NCI-H2081 (cell line): ENCODE data around the gene TMBIM1.
"Not testable (repeated sequence)": the region's sequence is repeated elsewhere in the genome, so short reads cannot be mapped to it uniquely, and the experiment has no call there.

Experiments
- DNase-seq, 2 experiments: peaks; one replicate each; lab custom pipeline; 2025; lab: John Stamatoyannopoulos, UW

Gene TMBIM1

GRCh38 chr2:218291318-218292047 is 820 bp downstream of the TMBIM1 start:
- no peak for DNase-seq

GRCh38 chr2:218290316-218291261 is 1.7 kb downstream of the TMBIM1 start:
- DNase-seq = no peak

- no peak for DNase-seq
Measured at GRCh38 chr2:218289639-218290315, 2.5 kb downstream of the TMBIM1 start.

DNA sequence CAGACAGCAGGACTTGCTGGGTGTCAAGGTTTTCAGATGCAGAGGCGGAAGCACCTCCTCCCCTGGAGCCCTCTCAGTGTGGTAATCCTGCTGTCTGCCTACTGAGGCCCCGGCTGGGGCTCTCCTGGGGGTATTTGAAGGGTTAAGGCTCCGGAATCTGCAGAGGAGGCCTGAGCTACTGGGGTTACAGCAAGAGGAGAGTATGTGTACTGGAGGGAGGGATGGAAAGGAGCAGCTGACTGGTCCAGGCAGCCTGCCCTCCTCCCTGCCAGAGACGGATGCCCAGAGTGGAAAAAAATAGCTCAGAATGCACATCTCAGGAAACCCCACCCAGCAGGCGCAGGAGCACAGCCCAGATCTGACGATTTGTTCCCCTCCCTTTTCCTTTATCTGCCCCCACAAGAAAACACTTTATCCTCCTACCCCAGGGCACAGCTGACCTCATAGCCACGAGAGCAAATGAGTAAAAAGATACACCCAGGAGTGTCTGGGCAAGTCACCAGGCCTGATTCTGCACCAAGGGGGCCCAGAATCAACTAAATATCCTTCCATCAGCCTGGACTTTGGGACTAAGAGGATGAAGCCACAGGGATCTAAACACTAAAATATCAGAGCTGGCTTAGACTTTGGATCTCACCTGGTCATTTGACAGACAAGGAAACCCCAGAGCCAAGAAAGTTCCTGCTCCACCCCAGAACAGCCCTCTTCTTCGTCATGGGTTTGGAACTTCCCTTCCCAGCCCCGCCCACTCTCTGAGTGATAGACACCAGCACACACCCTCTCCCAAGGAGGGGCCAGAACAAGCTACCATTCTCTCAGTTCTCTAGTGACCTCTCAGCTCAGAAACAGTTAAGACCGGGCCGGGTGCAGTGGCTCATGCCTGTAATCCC is 5.5 kb downstream of the TMBIM1 start:
- no peak for DNase-seq

DNA sequence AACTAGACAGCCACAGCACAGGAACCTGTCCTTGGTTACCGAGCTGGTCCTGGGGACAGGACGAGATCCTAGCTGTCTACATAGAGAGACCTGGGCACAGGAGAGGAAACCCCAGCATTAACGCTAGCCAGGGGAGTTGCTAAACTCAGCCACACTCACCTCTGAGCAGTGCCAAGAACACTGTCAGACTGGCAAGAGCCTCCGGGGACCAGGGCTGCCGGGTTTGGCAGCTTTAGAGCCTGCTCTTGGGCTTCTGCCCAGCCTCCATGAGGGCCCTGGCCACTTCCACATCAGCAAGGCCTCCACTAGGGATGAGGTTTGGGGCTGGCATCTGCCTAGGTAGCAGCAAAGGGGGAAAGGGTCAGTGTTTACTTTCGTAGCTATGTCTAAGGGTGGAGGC is 6.7 kb downstream of the TMBIM1 start:
- no peak for DNase-seq

DNA sequence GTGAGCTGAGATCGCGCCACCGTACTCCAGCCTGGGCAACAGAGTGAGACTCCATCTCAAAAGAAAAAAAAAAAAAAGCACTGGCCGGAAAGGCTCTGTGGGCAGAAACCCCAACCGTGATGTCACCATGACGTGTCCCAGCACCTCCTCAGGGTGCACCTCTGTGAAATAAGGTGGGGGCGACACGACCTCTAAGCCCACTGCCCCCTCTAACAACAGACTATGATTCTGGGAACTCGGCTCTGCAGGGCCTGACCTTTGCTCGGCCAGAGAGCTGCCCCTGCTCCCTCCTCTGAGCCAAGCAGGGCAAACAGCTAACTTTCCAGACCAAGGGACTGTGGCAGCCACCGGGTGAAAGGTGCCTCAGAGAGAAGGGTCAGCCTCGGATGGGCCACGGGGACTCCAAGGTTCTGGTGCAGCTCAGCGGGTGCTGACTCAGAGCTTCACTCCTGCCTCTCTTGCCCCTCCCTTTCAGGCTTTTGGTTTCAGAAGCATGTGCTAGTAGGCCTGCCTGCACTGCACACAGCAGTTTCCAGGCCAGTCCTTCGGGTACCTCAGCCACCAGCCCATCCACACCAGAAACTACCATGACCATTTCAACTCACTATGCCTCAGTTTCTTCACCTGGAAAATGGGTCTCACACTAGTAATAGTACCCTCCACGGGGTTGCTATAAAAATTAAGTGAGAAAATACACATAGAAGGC is 8.0 kb downstream of the TMBIM1 start:
- no peak for DNase-seq

GRCh38 chr2:218282173-218282991 is 9.9 kb downstream of the TMBIM1 start:
- DNase-seq = no peak

GRCh38 chr2:218281449-218281848 is 10.9 kb downstream of the TMBIM1 start:
- DNase-seq = no peak

DNA sequence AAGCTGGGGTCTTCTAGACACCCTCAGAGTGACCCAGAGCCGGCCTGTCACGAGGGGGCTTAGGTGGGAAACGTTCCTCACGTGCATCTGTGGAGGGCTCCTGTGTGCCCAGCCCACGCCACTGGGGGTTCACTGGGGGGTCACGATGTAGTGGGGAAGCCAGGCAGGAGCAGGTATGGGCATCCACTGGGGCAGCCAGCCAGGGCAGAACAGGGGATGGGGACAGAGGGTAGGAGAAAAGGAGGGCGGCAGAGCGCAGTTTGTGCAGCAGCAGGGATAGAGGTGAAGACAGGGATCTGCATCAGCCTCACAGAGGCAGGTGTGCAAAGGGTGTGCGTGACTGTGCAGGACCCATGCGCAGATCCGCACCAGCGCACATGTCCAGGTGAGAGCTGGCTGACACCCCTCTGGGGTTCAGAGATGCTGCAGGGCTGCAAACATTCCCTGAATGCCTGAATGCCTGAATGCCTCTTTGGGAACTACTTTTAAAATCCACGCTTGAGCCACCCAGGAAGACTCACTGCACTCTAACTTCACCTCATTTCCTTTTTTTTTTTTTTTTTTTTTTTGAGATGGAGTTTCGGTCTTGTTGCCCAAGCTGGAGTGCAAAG is 11.9 kb downstream of the TMBIM1 start:
- DNase-seq = no peak

DNA sequence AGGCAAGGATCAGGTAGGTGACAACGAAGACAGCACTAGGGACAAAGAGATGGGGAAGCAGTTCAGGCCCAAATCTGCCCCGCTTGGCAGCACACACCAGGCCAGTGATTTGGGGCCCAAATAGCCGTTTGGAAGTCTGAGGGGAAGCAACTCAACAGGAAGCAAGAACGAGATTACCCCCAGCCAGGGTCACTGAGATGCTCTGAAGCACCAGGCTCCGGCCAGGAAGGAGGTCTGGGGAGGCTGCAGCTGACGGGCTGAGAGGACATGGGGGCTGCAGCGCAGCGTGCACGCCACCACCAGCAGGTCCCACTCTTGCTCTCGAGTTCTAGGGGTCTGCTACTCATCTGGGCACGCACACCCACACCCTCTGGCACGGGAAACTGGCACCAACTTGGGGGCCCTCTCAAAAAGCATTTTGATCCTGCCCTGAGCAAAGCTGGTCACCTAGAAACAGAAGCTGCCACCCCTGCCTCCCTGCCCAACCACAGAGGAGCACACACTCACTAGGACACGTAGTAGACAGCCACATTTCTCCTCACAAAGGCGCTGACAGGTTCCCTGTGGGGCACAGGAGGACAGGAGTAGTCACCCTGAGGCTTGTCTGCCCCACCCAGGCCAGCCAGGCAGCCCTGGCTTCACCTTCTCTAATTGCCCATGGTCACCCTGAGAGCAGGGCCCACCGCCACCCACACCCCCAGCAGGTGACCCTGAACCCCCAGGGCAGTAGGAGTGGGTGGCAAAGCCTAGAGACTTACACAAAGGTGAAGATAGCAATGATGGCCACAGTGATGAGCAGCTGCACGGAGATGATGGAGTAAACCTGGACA is 13.6 kb downstream of the TMBIM1 start:
- DNase-seq = no peak

DNA sequence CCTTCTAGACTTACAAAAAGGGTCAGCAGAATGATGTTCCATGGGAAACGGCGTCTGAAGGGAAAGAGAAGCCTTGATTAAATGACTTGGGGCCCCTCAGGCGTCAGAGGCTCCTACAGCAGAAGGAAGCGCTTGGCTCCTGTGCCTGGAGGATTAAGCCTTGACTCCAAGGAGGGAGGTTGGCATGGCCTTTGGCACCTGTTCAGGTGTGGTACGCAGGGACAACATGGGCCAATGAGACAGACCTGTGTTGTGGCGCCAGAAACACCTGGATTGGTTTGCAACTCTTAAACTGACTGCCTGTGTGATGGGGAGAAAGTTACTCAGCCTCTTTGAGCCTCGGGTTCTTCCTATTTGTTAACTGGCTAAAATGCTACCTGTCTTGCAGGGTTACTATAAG is 14.4 kb downstream of the TMBIM1 start:
- DNase-seq = no peak

- DNase-seq = no peak
Measured at GRCh38 chr2:218276986-218277755, 15.1 kb downstream of the TMBIM1 start.

- DNase-seq = no peak
Measured at GRCh38 chr2:218275371-218276072, 16.8 kb downstream of the TMBIM1 start.

- no peak for DNase-seq
Measured at GRCh38 chr2:218274586-218274985, 17.7 kb downstream of the TMBIM1 start.

- DNase-seq = no peak
Measured at GRCh38 chr2:218273908-218274249, 18.4 kb downstream of the TMBIM1 start.

- DNase-seq = not testable (repeated sequence)
Measured at GRCh38 chr2:218273214-218273907, 18.9 kb downstream of the TMBIM1 start.
